ENCODE results near the gene SNRNP35. TPM values are rescaled to one million over a fixed set of nuclear protein-coding genes. Genes with fewer than 3 reads are reported as not detected.

SNRNP35 gene
- total and polyA plus RNA-seq, 2 of the 8 experiments (the other 6 are each of a cell fraction or from before 2014, with no cell fraction given): 8.0 to 16.9 TPM

- no peak overlapping the region for H3K18ac ChIP-seq (ENCODE audit: extremely low read depth, low read length)
- no peak overlapping the region for H4K5ac ChIP-seq (ENCODE audit: insufficient read length, low read depth, low read length)
- no peak overlapping the region for H3K9ac ChIP-seq (replicated peaks in 1 of 4; ENCODE audit: extremely low read depth in 1 of 4, low read depth in 3 of 4, low read length in 3 of 4)
- CTCF ChIA-PET (ENCODE audit: partially characterized antibody): no interaction called here
- DNase-seq (ENCODE audit: low read depth in 1 of 2, low spot score in 2 of 2) (no peak), FAIRE-seq (no peak)
- no peak overlapping the region for H3K56ac ChIP-seq (replicated peaks; ENCODE audit: insufficient read length, low read depth, low read length)
- no peak overlapping the region for H3K4ac ChIP-seq (replicated peaks; ENCODE audit: insufficient read length, low read depth, low read length)
- no peaks in the 10 kb centered on the region for H3K79me1 ChIP-seq (ENCODE audit: low read depth, low read length)
- no peak overlapping the region for H2AK5ac ChIP-seq (ENCODE audit: low read depth, low read length)
- no peak overlapping the region for H3K23ac ChIP-seq (ENCODE audit: insufficient read length)
- H2BK5ac ChIP-seq (ENCODE audit: low read depth, low read length): no peak overlapping the region
- H3K4me1 ChIP-seq (replicated peaks in 1 of 4; ENCODE audit: control insufficient read depth in 3 of 4, insufficient read depth in 4 of 4, low read length in 3 of 4): no peaks in the 10 kb centered on the region
- POLR2A ChIA-PET (ENCODE audit: partially characterized antibody): no interaction called here
- H3K9me3 ChIP-seq (ENCODE audit: insufficient read depth in 2 of 2, low read depth in 1 of 2, low read length in 1 of 2): no peaks in the 10 kb centered on the region
- no peak overlapping the region for H3K27ac ChIP-seq (ENCODE audit: low read depth, low read length)
- no peaks in the 10 kb centered on the region for H3K79me2 ChIP-seq (ENCODE audit: control insufficient read depth in 1 of 2, insufficient read depth in 2 of 2, low read length in 2 of 2)
- no peak overlapping the region for H3K4me3 ChIP-seq (ENCODE audit: extremely low read depth in 1 of 4, insufficient read depth in 2 of 4, low read depth in 3 of 4, low read length in 4 of 4)
- 87% methylated on average over 3 of the region's 3 CpGs; no CpG with 5 or more reads in 1 of the 2 experiments for WGBS, 2 experiments (ENCODE audit: extremely low coverage in 1 of 2, insufficient coverage in 1 of 2, insufficient read length in 1 of 2, insufficient replicate concordance in 2 of 2, low coverage in 1 of 2, low lambda C conversion rate in 2 of 2, missing lambda C conversion rate in 1 of 2)
- no peak overlapping the region for H2BK20ac ChIP-seq (ENCODE audit: low read length)
- 0 out of 2 replicates have a peak, but pooled peaks cover 1% of the 10 kb centered on the region for H3K23me2 ChIP-seq (ENCODE audit: low read depth, low read length)
- H4K8ac ChIP-seq (ENCODE audit: extremely low read depth, insufficient read depth, low read length): no peak overlapping the region
- no peak overlapping the region for H2BK120ac ChIP-seq (replicated peaks; ENCODE audit: low read depth, low read length)
- H2AFZ ChIP-seq (ENCODE audit: low read length): no peak overlapping the region
- H3K14ac ChIP-seq (ENCODE audit: insufficient read length): no peak overlapping the region
- no peaks in the 10 kb centered on the region for H4K20me1 ChIP-seq (replicated peaks in 1 of 2; ENCODE audit: control insufficient read depth in 1 of 2, insufficient read depth in 2 of 2, low read length in 2 of 2)
- no peaks in the 10 kb centered on the region for H3K27me3 ChIP-seq (replicated peaks in 1 of 4; ENCODE audit: control insufficient read depth in 3 of 4, extremely low read depth in 1 of 4, insufficient read depth in 3 of 4, low read length in 3 of 4)
- H3K36me3 ChIP-seq (ENCODE audit: control insufficient read depth in 2 of 4, insufficient read depth in 4 of 4, low read length in 3 of 4): no peaks in the 10 kb centered on the region
- no peak overlapping the region for H2BK12ac ChIP-seq (ENCODE audit: low read depth, low read length)
- no peak overlapping the region for H4K91ac ChIP-seq (replicated peaks; ENCODE audit: insufficient read length, low read length)
- H3K4me2 ChIP-seq (ENCODE audit: insufficient read depth in 1 of 2, low read depth in 2 of 2, low read length in 2 of 2): no peak overlapping the region
- H2BK15ac ChIP-seq (ENCODE audit: low read length): no peak overlapping the region
- TF ChIP-seq ATF2 (IDR thresholded peaks at IDR 0.05; ENCODE audit: low read length) (no peak), CTBP2 (IDR thresholded peaks at IDR 0.05; ENCODE audit: borderline replicate concordance, insufficient read depth, insufficient read length, low read length) (no peak), BACH1 (IDR thresholded peaks at IDR 0.05; ENCODE audit: low read length) (no peak), SIX5 (IDR thresholded peaks at IDR 0.05; ENCODE audit: low read depth, low read length) (no peak), MAFK (IDR thresholded peaks at IDR 0.05; ENCODE audit: low read depth, low read length) (no peak), EZH2 (IDR thresholded peaks at IDR 0.05; ENCODE audit: low read depth, low read length, severe bottlenecking) (no peak), EP300 (IDR thresholded peaks at IDR 0.05; ENCODE audit: borderline replicate concordance in 1 of 2, low read depth in 2 of 2, low read length in 2 of 2) (no peak), CREB1 (IDR thresholded peaks at IDR 0.05) (no peak), KDM5A (IDR thresholded peaks at IDR 0.05; ENCODE audit: low read length) (no peak), CHD2 (IDR thresholded peaks at IDR 0.05; ENCODE audit: low read length) (no peak), GTF2F1 (IDR thresholded peaks at IDR 0.05; ENCODE audit: borderline replicate concordance, low read depth, low read length) (no peak), CBX8 (IDR thresholded peaks at IDR 0.05; ENCODE audit: borderline replicate concordance, low read depth, low read length) (no peak), POLR2A (IDR thresholded peaks at IDR 0.05; ENCODE audit: control extremely low read depth in 1 of 2, low read depth in 2 of 2, low read length in 2 of 2) (no peak), MAX (IDR thresholded peaks at IDR 0.05) (no peak)
Measured at GRCh38 chr12:123453165-123453564, 4.8 kb upstream of the SNRNP35 start.

All from H1 (cell line).